Epithelial cell of prostate (primary cell): ENCODE measurements around the gene DHRS4L2.
"Not testable (repeated sequence)": the region's sequence is repeated elsewhere in the genome, so short reads cannot be mapped to it uniquely, and the experiment has no call there.

Experiments
- DNase-seq: peaks from one replicate; pipeline ENCODE4 v3.0.0-alpha.2; 2011; ENCODE audit warnings: low read depth, low spot score
- H3K27ac ChIP-seq: fragments of 450-650 bp; 2 replicates; pipeline ENCODE4 v1.5.1; 2017; ENCODE audit warnings: mild to moderate bottlenecking

DHRS4L2 gene

DNA sequence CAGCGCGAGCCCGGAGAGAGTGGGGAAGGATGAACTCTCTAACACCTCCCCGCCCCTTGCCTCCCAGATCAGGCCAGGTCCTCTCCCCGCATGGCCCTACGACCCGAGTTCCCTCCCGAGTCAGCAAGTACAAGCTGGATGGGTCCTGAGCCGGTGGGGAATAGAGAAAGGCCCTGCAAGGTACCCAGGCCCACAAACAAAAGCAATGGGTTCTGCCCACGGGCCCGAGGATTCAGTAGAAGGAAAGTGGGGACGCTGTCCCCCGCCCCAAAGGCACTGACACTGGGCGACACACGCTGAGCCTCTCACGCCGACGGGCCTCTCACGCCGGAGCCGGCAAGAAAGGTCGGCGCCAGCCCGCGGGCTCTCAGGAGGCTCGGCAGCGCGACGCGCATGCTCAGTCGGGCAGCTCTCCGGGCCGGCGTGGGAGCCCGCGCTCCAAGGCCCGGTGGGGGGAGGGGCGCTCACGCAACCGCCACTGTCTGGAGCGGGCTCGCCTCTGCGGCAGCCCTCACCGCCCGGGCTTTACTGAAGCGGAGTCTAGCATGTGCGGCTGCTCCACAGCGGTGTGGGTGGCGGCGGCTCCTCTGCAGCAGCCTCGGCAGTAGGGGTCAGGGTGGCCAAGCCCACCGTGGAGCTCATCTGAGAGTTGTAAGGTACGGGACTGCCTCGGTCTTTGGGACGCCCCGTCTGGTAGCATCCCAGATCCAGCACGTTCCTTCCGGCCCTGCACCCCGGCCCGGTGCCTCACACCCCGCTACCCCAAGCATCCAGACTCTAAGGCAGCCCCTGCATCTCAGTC lies 19.0 kb upstream of the DHRS4L2 start:
- DNase-seq = not testable (repeated sequence)

DNA sequence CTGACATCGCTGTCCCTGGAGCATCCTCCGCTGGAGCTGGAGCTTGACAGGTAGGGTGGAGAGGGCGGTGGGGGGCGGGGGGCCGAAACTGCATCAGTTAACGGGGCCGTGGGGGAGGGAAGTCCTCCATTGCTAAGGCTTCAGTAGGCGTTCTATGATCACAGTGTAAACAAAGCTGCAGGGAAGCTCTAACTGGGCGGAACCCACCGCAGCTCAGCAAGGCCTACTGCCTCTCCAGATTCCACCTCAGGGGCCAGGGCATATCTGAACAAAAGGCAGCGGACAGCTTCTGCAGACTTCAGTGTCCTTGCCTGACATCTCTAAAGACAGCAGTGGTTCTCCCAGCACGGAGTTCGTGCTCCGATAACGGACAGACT lies 18.5 kb upstream of the DHRS4L2 start:
- not testable (repeated sequence) for H3K27ac ChIP-seq, DNase-seq

More for the DNA sequence above, 19.0 kb upstream of the DHRS4L2 start:
- H3K27ac ChIP-seq = not testable (repeated sequence)

DNA sequence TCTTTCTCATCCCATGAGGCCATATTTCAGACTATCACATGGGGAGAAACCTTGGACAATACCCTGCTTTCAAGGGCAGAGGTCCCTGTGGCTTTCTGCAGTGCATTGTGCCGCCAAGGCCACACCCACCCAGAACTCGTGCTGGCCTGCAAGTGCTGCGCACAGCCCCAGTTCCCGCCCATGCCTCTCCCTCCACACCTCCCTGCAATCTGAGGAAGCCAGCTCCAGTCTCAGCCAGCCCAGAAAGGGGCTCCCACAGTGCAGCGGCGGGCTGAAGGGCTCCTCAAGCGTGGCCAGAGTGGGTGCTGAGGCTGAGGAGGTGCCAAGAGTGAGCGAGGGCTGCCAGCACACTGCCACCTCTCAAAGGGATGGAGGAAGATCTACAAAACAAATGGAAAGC lies 15.6 kb upstream of the DHRS4L2 start:
- not testable (repeated sequence) for H3K27ac ChIP-seq, DNase-seq

DNA sequence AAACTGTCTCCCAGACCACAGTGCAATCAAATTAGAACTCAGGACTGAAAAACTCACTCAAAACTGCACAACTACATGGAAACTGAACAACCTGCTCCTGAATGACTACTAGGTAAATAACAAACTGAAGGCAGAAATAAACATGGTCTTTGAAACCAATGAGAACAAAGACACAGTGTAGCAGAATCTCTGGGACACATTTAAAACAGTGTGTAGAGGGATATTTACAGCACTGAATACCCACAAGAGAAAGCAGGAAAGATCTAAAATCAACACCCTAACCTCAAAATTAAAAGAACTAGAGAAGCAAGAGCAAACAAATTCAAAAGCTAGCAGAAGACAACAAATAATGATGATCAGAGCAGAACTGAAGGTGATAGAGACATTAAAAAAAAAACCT lies 14.7 kb upstream of the DHRS4L2 start:
- DNase-seq, H3K27ac ChIP-seq: not testable (repeated sequence)

DNA sequence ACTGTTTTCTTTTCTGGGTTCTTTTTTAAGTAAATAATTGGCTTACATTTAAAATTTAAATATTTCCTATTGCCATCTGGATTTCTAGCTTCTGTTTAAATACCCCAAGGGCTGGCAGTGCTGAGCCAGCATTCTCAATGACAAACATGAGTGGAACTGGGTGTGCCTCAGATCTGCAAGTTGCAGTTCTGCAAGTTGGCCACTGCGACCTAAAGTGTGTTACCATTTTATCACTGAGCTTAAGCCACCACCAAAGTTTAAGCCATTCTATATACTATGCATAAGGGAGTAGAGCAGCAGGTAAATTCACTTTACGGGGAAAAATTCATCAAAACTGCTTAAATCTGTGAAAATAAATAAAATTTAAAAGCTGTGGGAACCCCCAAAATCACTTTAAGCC lies 11.5 kb upstream of the DHRS4L2 start:
- H3K27ac ChIP-seq, DNase-seq: not testable (repeated sequence)

DNA sequence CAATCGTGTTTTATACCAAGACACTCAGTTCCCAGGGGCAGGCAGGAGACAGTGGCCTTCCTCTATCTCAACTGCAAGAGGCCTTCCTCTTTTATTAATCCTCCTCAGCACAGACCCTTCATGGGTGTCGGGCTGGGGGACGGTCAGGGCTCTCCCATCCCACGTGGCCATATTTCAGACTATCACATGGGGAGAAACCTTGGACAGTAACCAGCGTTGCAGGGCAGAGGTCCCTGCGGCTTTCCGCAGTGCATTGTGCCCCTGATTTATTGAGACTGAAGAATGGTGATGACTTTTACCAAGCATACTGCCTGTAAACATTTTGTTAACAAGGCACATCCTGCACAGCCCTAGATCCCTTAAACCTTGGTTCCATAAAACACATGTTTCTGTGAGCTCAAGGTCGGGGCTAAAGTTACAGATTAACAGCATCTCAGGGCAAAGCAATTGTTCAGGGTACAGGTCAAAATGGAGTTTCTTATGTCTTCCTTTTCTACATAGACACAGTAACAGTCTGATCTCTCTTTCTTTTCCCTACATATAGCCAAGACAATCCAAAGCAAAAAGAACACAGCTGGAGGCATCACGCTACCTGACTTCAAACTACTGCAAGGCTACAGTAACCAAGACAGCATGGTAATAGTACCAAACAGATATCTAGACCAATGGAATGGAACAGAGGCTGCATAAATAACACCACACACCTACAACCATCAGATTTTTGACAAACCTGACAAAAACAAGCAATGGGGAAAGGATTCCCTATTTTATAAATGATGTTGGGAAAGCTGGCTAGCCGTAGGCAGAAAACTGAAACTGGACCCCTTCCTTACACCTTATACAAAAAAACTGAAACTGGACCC lies 6.5 kb upstream of the DHRS4L2 start:
- not testable (repeated sequence) for DNase-seq, H3K27ac ChIP-seq

DNA sequence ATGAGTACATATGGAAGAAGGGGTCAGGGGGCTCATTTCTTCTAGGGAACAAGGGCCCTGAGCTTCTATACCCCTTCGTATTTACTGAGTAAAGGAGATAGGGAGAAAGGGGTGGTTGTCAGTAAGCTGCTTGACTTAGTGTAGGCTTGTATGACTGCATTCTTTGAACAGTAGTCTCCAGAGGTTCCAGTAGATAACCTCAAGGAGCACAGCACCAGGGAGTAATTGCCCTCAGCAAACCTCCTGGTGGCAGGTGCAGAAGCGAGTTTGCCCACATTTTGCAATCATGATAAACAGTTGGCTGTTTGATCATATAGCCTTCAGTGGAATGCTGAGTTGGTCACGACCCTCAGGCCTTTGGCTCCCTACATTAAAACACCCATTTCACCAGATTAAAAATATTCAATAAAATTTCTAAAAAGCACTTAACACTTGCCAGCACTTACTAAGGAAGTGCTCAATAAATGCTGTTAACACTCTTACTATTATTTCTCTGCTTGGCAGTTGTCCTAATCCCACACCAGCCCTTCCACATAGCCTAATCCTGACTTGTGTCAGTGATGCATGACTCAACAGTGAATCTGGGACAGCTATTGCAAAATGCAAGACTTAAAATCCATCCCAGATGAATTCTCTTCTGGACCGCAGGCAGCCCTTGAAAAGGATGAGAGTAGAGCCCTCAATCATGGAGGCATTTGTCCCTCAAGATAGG lies 3.7 kb upstream of the DHRS4L2 start:
- peak; percentile 60 for DNase-seq

DNA sequence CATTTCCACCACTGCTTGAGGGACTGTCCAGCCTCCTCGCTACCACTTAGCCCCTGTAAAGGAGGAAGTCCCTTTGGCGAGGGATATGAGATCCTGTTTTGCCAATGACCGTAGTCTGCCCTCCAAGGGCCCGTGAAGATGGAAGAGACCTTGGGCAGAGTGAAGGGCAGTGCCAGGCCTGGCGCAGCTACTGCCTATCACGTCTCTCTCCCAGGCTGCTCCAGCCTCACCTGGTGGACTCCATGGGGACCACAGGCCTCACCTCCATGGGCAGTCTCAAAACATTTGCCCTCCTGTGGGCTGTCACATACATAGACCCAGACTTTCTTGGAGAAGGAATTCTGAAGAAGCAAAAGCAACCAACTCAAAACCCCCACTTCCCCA lies 514 bp upstream of the DHRS4L2 start:
- peak overlapping the region; percentile 40 for H3K27ac ChIP-seq
- DNase-seq = not testable (repeated sequence)

More for the DNA sequence above, 3.7 kb upstream of the DHRS4L2 start:
- H3K27ac ChIP-seq = peak overlapping the region; percentile 13

DNA sequence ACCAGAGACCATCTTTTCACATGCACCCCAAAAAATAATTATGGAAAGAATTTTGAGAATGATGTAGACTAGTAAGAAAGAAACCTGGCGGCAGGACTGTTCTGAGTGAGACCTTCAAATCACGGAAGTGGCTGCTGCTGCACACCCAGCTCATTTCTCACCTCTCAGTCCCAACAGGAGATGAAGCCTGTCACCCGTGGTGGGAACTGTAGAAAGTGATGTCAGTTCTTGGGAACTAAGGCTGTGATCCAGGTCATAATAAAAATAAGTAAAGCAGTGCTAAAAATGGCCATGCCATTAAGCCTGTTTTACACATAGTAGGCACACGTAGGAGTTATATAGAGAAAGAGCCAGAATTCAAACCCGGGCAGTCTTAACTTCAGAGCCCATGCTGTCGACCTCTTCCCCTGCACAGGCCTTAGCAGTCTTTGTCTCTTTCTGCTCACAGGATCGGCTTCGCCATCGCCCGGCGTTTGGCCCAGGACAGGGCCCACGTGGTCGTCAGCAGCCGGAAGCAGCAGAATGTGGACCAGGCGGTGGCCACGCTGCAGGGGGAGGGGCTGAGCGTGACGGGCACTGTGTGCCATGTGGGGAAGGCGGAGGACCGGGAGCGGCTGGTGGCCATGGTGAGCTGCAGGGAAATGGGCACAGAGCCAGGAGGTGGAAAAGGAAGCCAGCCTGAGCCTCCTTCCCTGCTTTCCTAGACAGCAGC lies 1.2 kb downstream of the DHRS4L2 start:
- not testable (repeated sequence) for DNase-seq

DNA sequence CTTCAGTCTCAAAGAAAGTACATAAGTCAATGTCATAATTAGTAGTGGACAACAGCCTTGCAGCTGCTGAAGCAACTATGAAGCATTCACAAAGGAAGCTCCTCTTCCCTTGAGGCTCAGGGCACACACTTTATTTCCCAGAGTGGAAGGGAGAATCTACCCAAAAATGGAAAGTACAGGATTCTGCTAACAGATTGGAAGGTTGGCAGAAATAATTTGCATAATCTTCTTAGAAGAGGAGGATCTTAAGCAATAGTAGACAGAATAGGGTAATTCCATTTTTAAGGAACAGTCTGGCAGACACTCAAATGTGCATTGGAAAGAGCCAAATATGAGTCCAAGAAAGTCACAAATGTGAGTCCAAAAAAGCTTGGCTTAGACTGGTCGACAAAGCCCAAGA lies 2.2 kb downstream of the DHRS4L2 start:
- not testable (repeated sequence) for H3K27ac ChIP-seq, DNase-seq

More for the DNA sequence above, 1.2 kb downstream of the DHRS4L2 start:
- H3K27ac ChIP-seq = not testable (repeated sequence)

DNA sequence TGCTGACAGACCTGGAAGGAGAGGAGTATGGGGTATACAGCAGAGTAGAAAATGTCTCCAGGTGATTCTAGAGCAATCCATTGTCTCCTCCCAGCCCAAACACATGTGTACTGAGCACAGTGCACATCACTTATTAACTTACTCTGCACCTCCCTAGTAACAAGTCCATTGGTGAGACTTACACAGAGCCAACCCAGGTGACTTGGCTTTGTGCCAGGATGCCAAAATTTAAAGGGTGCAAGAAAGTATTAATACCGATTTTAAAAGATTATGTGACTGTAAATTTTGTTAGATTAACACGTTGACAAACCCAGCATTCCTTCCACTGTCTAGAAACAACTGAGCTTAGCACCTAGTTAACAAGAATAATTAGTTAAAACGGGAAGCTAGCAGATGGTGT lies 4.3 kb downstream of the DHRS4L2 start:
- DNase-seq, H3K27ac ChIP-seq: not testable (repeated sequence)

DNA sequence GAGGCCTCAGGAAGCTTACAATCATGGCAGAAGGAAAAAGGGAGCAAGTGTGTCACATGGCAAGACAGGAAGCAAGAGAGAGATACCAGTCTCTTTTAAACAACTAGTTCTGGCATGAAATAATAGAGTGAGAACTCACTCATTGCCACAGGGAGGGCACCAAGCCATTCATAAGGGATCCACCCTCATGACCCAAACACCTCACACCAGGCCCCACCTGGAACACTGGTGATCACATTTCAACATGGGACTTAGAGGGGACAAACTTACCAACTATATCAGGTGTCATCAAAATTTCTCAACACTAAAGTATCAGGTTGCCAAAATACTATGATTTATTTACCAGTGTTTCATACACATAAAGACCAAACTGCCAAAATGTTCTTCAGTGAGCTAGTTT lies 7.3 kb downstream of the DHRS4L2 start:
- not testable (repeated sequence) for H3K27ac ChIP-seq, DNase-seq

DNA sequence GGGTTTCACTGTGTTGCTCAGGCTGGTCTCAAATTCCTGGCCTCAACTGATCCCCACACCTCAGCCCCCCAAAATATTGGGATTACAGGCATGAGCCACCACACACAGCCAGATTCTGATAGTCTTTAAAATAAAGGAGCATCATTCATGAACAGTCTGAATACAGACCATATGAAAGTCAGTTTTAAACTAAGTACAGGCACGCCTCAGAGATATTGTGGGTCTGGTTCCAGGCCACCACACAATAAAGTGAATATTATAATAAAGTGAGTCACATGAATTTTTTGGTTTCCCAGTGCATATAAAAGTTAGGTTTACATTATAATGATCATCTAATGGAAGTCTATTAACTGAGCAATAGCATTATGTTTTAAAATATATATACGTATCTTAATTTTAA lies 8.1 kb downstream of the DHRS4L2 start:
- not testable (repeated sequence) for H3K27ac ChIP-seq, DNase-seq

DNA sequence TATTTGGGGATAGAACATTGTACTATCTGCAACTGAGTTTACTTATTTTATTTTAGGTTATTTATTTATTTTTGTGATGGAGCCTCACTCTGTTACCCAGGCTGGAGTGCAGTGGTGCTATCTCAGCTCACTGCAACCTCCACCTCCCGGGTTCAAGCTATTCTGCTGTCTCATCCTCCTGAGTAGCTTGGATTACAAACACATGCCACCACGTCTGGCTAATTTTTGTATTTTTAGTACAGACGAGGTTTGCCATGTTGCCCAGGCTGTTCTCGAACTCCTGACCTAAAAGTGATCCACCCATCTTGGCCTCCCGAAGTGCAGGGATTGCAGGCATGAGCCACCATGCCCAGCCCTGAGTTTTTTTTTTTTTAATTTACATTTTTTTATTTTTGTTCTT lies 10.9 kb downstream of the DHRS4L2 start:
- not testable (repeated sequence) for DNase-seq, H3K27ac ChIP-seq

DNA sequence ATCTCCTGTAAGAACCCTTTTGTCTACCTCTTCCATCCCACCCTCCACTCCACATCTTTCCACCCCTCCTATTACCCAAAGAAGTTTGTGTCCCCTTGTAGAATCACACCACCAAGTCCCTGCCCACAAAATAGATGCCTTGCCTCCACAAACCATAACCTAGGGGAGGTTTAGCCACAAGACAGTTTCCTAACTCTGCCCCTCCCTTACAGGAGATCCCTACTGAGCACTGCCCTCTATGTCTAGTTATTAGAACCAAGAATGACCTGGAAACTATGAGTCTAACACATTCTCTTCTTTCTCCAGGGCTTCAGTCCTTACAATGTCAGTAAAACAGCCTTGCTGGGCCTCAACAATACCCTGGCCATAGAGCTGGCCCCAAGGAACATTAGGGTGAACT lies 12.3 kb downstream of the DHRS4L2 start:
- H3K27ac ChIP-seq, DNase-seq: not testable (repeated sequence)

DNA sequence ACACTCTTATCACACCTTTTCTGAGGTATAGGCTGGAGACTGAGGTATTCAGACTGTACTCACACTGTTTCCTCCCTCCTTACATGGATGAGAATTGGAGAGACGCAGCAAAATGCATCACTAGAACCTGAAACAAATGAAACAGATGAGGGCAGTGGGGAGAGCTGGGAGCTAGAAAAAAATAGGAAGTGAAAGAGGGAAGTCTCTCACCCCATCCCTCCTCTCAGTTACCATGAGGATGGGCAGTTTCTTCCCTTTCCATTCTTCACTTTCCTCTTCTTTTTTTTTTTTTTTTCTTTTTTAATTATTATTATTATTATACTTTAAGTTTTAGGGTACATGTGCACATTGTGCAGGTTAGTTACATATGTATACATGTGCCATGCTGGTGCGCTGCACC lies 12.9 kb downstream of the DHRS4L2 start:
- not testable (repeated sequence) for H3K27ac ChIP-seq

DNA sequence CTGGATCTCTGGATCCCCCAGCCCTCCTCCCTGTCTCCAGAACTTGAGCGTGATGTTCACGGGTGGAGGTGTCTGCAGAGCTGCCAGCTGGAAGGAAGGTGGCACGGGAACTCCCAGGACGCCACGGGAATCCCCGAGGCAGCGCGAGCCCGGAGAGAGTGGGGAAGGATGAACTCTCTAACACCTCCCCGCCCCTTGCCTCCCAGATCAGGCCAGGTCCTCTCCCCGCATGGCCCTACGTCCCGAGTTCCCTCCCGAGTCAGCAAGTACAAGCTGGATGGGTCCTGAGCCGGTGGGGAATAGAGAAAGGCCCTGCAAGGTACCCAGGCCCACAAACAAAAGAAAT lies 17.7 kb downstream of the DHRS4L2 start:
- DNase-seq, H3K27ac ChIP-seq: not testable (repeated sequence)

More for the DNA sequence above, 12.9 kb downstream of the DHRS4L2 start:
- not testable (repeated sequence) for DNase-seq

DNA sequence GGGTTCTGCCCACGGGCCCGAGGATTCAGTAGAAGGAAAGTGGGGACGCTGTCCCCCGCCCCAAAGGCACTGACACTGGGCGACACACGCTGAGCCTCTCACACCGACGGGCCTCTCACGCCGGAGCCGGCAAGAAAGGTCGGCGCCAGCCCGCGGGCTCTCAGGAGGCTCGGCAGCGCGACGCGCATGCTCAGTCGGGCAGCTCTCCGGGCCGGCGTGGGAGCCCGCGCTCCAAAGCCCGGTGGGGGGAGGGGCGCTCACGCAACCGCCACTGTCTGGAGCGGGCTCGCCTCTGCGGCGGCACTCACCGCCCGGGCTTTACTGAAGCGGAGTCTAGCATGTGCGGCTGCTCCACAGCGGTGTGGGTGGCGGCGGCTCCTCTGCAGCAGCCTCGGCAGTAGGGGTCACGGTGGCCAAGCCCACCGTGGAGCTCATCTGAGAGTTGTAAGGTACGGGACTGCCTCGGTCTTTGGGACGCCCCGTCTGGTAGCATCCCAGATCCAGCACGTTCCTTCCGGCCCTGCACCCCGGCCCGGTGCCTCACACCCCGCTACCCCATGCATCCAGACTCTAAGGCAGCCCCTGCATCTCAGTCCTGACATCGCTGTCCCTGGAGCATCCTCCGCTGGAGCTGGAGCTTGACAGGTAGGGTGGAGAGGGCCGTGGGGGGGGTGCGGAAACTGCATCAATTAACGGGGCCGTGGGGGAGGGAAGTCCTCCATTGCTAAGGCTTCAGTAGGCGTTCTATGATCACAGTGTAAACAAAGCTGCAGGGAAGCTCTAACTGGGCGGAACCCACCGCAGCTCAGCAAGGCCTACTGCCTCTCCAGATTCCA lies 18.3 kb downstream of the DHRS4L2 start:
- DNase-seq, H3K27ac ChIP-seq: not testable (repeated sequence)

DNA sequence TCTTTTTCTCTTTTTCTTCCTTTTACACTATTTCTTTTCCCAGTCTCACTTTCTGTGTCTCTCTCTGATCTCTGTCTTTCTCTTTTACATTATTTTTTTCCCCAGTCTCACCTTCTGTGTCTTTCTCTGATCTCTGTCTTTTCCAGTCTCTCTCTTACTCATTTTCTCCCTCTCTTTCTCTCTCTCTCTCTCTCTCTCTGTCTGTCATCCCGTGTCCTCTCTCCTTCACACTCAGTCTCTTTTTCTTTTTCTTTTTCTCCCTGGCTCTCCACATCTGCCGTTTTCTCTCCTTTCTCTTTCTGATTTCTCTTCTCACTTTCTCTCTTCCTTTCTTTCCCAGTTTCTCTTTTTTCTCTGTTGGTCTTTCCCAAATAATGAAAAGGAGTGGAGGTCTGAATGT lies 22.3 kb downstream of the DHRS4L2 start:
- no peak for DNase-seq
- no peak overlapping the region for H3K27ac ChIP-seq
